Cerebellar cortex (tissue), 1 donor: ENCODE results near the gene EIF3I.

Experiments
- DNase-seq: peaks from one replicate; pipeline ENCODE4 v3.0.0-alpha.2; 2015; ENCODE audit warnings: low spot score

Gene EIF3I

DNA sequence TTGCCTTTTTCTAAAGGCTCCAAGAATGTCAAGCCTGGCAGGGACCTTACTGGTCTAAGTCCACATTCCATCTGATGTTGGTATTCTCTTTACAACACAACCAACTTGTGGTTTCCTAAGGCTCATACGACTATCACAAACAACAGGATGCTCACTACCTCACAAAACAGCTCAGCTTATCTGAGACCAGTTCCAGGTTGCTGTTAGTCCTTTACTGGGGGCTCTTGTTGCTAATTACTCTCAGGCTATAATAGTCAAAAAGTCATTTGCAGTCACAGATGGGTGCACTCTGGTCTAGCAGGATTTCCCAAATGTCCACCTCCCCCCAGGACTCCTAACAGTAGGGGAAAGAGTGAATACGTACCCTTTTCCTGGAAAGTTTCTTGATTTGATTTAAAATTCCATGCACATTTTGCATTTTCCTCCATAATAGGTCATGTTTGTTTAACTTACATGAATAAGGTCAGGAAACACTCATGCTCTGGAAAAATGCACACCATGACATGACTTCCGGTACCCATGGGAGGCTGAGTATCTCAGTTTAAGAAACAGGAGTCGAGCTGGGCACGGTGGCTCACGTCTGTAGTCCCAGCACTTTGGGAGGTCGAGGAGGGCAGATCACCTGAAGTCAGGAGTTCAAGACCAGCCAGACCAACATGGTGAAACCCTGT is 44.8 kb downstream of the EIF3I start:
- DNase-seq = no peak

DNA sequence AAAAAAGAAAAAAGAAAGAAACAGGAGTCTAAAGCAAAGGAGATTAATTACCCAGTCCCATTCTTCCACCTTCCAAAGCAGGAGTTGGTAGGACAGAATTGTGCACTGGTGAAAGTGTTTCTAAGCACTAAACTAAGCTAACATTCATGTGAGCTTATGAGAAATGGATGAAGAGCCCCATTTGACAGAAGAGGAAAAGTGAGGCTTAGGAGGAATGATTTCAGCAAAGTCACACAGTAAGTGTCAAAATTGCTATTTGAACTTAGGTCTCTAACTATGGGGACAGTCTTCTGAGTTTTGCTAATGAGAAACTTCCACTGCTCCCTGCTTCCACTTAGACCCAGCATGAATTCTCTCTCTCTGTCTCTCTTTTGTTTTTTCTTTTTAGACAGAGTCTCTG is 47.5 kb downstream of the EIF3I start:
- DNase-seq = no peak

DNA sequence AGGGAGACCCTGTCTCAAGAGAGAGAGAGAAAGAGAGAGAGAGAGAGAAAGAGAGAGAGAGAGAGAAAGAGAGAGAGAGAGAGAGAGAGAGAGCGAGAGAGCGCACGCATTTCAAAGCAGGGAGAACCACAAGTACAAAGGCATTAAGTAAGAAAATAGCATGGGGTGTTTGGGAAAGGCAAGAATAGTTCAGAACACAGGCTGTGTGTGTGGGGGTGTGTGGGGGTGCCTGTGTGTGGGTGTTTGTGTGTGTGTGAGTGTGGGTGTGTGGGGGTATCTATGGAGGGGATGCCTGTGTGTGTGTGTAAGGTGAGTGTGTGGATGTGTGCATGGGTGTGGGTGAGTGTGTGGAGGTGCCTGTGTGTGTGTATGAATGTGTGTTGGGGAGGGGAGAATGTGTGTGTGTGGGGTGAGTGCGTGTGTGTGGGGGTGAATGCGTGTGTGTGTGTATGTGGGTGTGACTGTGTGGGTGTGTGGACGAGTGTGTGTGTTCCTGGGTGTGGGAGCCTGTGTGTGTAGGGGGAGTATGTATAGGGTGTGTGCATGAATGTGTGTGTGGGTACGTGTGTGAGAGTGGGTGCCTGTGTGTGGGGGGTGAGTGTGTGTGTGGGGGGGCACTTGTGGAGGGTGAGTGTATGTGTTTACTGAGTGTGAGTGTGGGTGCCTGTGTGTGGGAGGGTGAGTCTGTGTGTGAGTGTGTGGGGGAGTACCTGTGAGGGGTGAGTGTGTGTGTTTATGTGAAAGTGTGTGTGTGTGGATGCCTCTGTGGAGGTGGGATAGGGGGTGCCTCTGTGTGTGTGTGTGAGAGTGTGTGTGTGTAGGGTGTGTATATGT is 50.6 kb downstream of the EIF3I start:
- DNase-seq = no peak

DNA sequence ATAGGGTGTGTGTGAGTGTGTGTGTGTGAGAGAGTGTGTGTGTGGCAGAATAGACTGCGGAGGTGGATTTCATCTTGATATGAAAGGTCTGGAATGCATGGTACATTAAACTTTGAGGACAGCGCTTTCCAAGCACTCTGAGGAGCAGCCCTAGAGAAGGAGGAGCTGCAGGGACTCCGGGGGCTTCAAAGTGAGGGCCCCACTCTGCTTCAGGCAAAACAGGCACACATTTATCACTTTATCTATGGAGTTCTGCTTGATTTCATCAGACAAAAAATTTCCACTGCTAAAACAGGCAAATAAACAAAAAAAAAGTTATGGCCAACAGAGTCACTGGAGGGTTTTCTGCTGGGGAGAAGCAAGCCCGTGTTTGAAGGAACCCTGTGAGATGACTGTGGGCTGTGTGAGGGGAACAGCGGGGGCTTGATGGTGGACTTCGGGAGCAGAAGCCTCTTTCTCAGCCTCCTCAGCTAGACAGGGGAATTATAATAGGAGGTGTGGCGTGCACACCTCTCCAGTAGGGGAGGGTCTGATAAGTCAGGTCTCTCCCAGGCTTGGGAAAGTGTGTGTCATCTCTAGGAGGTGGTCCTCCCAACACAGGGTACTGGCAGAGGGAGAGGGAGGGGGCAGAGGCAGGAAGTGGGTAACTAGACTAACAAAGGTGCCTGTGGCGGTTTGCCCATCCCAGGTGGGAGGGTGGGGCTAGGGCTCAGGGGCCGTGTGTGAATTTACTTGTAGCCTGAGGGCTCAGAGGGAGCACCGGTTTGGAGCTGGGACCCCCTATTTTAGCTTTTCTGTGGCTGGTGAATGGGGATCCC is 51.4 kb downstream of the EIF3I start:
- no peak for DNase-seq

DNA sequence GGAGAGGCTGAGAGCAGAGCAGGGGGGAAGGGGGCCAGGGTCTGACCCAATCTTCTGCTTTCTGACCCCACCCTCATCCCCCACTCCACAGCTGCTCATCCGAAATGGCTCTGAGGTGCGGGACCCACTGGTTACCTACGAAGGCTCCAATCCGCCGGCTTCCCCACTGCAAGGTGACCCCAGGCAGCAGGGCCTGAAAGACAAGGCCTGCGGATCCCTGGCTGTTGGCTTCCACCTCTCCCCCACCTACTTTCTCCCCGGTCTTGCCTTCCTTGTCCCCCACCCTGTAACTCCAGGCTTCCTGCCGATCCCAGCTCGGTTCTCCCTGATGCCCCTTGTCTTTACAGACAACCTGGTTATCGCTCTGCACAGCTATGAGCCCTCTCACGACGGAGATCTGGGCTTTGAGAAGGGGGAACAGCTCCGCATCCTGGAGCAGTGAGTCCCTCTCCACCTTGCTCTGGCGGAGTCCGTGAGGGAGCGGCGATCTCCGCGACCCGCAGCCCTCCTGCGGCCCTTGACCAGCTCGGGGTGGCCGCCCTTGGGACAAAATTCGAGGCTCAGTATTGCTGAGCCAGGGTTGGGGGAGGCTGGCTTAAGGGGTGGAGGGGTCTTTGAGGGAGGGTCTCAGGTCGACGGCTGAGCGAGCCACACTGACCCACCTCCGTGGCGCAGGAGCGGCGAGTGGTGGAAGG is 52.6 kb downstream of the EIF3I start:
- DNase-seq = no peak

DNA sequence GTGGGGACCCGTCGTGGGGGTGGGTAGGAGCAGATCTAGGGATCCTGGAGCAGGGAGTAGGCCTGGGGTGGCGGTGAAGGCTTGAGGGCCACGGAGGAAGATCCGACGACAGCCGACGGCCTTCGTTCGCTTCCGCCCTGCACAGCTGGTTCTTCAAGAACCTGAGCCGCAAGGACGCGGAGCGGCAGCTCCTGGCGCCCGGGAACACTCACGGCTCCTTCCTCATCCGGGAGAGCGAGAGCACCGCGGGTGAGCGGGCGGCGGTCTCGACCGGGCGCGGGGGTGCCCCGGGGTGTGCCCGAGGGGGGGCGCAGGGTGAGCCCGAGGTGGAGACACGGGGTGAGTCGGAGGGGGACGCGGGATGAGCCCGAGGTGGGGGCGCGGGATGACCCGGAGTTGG is 53.2 kb downstream of the EIF3I start:
- no peak for DNase-seq

- no peak for DNase-seq
These were observed 54.0 kb downstream of the EIF3I start for GRCh38 chr1:32276032-32276782.
